Measurements from ENCODE around the gene KCND3.

Gene KCND3

DNA sequence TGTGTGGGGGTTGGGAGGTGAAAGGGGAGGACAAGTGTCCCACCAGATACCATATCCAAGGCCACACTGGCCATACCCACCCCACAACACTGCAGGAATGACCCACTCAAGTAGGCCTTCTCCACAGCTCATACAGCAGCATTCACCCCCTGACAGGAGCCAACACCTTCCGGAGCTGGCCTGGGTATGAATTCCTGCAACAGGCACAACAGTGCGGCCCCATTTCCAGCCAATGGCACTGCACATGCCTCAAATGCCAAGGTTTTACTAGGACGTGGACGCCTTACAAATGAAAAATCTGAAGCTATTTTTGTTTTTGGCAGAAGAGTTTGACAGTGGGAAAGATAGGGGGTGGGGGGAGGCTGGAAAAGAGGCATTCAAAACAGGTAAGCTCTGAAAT lies 2.0 kb downstream of the KCND3 start:
- DNase-seq: no peak

DNA sequence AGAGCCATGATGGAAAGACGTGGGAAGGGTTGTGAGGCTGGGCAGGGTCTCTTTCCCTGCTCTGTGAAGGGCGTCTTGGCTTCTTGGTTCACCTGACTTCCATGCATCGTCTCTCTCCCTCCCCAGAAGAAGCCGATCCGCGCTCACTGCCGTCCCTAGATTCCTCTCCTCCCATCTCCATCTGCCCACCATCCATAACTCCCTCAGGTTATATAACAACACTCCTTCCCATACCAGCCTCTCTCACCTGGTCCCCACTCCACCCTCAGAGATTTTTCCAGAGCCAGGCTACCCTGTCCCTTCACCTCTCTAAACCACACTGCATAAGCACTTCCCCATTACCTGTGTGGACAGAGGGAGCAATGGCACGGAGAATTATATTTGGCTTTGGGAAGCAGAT lies 6.0 kb downstream of the KCND3 start:
- no peak for DNase-seq

DNA sequence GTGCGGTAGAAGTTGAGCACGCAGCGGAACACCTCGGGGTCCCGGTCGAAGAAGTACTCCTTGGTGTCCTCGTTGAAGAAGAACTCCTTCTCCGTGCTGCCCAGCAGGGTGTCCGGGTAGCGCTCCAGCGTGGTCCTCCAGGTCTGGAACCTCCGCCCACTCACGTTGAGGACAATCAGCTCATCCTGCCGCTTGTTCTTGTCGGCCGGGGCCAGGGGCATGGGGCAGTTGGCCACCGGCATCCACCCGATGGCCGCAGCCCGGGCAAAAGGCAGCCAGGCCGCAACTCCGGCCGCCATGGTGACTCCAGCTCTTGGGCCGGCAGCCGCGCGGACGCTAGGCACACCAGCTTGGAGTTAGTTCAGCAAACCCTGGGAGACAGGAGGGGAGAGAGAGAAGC lies 7.0 kb downstream of the KCND3 start:
- no peak for DNase-seq

DNA sequence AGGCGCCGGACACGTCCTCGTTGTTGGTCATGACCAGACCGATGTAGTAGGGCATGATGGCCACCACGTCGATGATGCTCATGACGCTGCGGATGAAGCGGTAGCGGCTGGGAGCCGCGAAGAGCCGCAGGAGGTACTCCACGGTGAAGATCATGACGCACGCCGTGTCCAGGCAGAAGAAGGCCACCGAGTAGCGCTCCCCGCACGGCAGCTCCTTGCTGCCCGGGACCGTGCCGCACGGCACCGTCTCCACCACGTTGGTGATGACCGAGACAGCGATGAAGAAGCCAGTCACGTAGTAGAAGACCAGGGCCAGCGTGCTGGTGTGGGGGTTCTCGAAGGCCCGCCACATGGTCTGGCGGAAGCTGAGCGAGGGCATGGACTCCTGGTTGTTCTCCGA lies 7.6 kb downstream of the KCND3 start:
- DNase-seq: no peak

DNA sequence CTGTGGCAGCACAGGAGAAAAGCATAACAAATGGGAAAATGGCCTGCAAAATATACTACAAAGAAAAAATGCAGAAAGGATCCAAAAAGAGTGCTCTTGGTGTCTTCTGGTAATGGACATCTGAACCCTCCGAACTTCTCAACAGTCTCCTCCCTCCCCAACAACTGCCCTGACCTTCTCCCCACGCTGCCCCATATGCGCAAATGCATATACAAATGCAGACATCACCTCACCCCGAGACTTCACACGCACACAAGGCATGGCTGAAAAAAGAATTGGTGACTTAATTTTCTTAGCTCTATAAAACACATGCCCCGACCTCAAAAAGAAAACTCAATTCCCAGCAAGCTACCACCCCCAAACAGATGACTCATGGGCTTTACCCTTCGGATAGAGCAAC lies 8.4 kb downstream of the KCND3 start:
- DNase-seq: no peak

DNA sequence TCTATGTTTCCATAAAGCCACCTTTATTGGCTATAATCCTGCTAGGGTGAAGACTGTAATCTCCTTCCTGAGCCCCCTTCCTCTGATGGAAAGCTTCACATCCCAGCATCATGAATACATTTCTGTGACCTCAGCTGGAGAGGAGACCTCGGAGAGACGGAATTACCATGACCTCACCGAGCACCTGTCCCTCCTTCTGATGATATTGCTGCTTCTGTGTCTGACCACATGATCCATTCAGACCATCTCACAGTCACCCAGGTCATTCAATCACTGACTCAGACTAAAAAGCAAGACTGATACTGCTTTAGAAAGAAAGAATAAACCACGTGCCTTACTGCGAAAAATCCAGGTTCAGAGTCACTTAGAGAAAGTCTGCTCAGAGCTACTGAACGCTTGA lies 8.8 kb downstream of the KCND3 start:
- no peak for DNase-seq

DNA sequence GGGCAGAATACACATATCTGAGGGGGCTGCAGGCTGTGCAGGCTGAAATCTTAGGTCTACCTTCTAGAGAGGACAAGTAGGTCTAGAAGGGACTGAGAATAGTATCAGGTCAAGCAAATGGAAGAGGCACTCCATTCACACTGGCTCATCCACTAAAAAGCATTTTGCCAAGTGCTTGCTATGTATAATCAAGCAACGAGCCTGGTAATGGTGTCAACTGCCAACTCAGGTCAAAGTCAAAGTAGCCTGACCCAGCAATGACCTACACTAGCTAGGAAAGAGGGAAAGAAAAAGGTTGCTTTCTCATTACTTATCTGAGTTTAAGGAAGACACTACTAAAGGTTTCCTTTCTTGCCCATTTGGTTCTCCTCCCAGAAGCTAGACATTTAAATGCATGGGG lies 10.8 kb downstream of the KCND3 start:
- DNase-seq: no peak

DNA sequence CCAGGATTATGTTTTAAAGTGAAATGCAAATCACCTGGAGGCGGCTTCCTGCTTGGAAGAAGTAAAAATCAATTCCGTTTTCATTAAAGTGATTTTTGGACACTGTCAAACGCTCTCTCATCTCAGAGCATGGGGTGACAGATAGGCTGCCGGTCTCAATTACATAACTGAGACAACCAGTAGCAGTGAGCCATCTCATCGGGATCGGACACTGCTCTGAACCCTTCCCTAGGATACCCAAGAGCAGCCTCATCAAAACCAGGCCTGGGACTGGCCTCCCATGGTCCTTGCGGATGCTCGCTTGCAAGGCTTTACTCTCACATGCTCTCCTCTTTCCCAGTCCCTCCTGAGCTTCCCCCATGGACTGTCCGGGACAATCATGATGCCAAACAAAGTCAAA lies 12.1 kb downstream of the KCND3 start:
- no peak for DNase-seq

DNA sequence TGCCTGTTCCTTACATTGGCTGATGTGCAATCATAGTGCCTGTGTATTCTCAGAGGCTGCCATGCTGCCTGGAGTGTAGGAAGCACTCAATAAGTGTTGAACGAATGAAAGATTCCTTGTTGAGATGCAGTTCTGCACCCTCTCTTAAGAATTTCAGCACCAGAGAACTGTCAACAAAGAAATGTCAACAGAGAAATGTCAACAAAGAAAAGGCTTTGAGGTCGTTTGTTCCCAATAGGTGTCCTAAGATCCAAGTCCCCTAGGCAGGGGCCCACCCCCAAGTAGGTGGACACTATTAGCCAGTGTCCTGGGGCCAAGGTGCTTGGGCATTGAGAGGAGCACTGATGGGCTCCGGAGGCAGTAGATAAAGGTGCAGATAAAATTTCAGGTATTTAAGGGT lies 12.6 kb downstream of the KCND3 start:
- DNase-seq: no peak

DNA sequence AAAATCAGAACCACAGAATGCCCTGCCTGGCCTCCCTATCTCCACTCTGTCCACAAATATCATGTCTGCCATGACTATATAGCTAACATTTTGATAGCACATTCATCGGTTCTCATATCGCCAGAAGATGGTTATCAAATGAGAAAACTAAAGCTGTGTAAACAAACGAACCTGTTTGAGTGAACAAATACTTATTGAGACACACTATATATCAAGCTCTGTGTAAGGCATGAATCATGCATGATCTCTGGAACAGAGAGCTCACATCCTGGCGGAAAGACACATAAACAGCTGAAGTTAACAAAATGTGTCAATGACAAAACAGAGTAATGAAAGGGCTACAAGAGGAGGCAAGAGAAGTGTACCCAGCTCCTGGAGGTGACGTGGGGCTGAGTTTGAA lies 13.1 kb downstream of the KCND3 start:
- no peak for DNase-seq

DNA sequence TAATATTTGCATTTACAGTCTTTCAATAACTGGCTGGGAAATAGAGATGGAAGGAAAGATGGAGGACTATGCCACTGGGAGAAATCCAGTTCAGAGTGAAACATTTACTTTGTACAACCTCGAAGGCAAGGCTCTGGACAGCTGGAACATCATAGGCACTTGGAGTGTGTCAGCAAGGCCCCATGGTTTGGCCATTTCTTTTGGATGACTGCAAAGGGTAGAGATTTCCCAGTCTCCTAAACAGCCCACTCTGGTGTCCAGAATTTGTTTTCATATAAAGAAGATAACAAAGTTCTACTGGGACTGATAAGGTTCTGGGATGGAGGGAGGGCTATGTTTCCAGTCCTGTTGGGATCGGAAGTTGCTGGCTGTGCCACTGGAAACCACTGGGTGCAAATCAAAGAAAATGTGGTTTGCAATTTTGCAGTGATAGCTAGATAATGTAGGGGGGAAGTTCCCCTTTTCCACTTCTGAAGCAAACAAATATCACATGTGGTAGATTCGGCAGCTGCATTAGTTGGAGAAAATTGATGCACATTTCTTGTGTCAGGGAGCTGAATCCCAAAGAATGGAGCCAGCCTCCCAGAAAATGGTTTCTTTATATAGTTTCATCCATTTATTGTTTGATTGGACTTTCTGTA lies 16.2 kb downstream of the KCND3 start:
- no peak for DNase-seq

DNA sequence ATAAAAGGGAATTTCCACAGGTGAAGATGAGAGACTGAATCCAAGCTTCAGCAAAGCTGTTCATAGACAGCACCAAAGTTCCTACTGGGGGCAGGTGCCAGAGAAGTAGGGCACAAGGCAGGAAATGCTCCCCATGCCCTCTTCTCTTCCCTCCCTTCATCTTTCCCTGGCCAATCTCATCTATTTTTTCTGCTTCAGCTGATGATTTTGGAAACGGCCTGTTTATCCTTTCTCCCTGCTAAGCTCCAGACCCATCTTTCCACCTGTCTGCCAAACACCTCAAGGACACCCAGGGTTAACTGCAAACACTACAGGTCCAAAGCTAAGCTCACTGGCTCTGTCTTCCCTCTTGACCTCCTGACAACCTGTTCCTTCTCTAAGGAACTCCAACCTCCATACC lies 18.1 kb downstream of the KCND3 start:
- no peak for DNase-seq

DNA sequence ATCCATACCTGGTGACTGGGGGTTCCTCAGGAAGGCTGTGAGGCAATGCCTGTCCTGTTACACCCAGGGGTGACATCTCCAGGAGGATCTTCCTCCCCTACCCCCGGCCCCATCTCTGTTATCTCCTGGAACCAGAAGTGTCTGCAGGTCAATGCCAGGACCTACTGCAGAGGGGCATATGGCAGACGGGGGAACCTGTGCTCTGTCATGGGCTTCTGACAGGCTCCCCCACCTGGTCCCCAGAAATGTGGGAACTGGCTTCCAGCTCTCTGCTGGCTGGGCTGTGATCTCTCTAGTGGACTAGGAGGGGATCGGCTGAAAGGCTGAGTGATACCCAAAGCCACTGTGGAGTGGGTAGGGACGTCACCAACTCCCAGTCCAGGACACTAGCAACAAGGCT lies 21.0 kb downstream of the KCND3 start:
- DNase-seq: no peak

DNA sequence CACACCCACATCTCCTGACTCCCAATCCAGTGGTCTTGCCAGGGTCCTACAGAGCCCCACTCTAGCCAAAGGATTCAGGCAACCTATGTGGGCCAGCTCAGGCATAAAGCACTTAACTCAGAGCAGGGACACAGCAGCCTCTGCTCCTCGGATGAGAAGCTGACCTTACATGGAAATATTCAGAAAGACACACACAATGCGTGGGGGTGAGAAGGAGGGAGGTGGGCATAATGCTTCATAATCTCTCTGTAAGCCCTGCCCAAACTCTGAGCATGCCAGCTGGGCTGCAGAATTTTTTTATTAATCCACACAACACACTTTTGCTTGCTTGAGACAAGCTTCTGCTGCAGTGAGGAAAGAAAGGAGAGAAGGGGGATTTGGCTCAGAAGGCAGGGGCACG lies 21.6 kb downstream of the KCND3 start:
- no peak for DNase-seq

DNA sequence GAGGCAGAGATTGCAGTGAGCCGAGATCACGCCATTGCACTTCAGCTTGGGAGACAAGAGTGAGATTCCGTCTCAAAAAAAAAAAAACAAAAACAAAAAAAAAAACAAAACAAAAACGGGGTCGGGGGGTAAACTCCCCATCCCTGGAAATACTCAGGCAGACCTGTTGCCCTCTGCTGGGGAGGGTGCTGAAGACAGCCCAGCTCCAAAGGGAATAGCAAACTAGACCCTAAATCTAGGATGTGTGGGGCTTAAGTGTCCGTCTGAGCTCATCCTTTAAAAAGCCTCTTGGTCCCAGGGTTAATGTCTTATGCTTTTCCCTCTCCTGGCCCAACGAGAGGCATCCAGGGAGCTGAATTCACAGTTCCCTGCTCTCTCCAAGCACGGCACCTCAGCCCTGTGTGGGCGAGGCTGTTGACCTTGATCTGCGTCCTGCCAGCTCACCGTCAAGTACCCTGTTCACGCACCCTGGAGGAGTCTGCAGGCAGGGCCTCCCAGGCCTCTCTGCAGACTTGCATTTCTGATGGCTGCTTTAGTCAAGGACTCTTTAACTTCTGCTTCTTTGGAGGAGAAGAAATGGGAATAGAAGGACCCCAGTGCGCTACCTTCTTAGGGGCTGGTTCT lies 22.3 kb downstream of the KCND3 start:
- DNase-seq: no peak

DNA sequence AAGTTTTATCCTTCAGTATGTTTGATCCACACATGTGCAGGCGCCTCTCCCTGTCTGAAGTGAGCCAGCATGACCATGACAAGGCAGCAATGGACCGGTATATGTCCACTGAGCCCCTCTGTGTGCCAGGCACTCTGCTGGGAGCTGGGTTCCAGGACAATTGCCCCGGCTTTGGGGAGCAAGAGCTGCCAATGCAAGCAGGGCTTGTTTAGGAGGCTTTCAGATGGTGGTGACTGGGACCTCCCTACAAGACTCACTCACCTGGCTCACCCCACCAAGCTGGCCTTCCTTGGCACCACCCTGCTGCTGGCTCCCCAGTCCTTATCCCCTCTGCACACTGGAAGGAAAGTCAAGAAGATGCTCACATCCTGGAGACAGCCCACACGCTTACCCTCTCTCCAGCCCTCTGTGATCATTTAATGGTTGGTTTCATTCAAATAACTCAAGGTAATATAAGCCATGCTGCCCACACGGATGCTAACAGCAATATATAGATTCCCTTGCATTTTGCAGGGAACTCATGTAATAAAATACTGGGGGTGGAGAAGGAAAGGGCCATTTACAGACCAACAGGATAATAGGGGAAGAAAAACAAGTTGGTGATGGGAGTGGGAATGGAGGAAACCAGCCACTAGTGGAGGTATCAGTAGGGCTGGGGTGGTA lies 23.6 kb downstream of the KCND3 start:
- DNase-seq: no peak

DNA sequence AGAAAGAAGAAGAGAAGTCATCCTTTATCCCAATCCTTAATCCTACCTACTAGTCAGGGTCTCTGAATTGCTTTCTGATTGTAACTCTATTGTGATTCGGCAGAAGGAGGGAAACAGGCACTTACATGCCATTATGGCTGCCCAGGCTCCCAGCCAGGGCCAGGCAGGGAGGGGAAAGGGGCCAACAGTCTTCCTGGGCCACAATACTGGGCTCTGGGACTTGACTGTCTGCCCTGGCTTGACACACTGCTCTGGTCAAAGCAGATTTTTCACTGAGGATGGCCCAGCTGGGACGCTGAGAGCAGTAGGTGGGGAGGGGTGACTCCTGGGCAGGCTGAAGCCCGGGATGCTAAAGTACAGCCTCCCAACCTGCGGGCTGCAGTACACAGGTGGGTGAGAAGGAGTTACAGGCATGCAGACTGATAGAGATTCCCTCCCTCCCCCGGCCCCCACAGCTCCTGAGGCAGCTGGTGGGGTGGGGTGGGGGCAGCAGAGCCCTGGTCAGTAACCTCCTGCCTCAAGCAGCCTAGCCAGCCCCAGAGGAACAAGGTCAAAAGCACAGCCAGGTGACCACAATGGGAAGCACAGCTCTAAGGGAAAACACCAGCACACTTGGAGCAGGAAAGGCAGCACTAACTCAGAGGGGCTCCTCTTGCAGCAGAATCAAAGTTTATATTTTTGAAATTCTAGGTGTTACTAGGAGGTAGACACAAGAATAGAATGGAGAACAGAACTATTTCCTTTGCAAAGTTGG lies 25.3 kb downstream of the KCND3 start:
- DNase-seq: no peak

DNA sequence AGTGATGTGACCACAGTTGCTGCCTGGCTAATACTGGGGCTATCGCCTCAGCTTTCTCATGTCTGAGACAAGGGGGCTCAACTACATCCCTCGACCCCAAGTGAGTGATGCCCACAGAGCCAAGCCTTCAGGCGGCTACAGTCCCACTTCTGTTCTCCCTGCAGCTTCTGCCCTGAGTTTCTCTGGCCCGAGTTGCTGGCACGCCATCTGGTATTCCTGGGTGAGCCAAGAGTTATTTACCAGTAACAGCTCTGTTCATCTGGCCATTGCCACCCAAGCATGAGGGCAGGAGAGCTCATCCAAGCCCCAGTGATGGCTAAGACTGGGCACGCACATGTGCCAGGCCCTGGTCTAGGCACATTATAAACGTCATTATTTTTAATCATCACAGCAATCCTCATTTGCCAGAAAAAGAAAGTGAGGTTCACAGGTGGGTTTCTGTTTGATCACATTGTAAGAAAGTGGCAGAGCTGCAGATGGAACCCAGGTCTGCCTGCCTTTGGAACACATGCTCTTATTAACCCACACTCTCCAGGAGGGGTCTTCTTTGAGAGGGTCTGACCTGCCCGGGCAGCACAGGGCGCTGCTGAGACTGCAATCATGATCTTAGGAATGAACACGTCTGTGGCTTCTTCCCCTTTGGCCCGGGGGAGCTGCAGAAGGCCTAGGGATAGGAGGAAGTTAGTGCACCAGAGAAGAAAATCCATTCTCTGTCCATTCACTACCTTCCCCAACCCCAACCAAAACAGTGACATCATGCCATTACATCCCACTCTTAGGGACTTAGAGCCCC lies 27.5 kb downstream of the KCND3 start:
- DNase-seq: no peak

DNA sequence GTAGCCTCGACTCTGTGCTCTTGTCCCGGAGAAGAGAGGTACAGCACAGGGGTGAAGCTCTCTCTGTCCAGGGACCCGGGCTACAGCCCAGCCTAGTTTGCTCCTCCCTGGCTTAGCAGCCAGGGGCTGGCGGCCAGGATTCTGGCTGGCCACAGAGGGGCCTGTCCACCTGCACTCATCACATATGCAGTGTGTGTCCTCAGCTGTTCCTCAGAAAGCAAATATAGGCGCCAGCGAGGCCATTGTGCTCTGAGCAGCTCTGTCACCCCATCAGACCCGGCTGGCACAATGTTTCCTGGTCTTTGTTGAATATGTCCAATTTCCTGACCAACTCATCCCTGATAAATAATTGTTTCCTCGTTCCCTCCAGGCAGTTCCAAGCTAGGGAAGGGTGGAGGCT lies 28.5 kb downstream of the KCND3 start:
- no peak for DNase-seq

DNA sequence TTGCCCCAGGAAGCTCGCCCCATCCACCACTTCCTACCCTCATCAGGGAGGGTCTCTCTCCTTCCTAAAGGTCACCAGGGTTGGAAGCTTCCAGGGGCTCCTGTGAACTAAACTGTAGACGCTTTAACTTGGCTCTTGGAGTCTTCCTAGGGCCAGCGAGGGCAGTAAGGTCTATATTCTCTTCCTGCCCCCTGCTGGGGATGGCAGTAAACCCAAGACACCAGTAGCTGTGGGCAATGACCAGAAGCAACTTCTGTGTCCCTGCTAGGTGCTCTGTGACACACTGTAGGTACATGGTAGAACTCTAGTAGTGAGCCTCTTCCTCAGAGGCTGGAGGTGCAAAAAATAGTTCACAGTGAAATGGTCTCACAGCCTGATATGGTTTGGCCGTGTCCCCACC lies 30.0 kb downstream of the KCND3 start:
- no peak for DNase-seq

DNA sequence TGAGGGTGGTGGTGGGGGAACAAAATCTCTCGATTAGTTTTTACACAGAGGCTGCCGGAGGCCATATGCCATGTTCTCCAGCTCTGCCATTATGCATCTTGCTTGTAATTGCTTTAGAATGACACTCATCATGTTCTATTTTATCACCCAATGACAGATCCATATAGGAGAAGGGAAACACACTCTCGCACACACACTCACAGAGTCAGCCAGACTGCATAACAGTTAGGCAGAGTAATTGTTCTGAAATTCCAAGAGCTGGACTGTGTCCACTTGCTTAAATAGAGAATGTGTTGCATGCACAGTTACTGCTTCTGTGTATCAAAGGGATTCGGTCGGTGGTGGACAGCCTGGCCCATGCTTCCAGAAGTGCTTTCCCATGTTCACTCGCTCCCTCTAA lies 30.6 kb downstream of the KCND3 start:
- no peak for DNase-seq

DNA sequence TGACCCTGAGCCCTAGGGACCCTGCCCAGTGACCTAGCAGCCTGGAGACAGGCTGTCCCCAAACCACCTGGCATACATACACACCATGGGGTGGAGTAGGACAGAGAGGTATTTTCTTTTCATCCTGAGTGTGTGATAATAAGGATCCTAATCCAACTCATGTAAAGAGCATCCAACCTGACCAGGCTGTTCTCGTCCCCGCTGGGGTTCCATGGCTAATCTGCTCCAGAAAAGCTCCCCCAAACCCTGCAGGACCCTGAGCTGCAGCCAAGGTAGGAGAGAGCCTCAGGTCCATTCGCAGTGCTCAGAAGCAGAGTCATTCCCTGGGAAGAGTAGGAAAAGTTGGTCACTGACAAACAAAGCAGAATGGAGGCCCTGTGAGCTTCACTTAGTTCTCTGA lies 31.4 kb downstream of the KCND3 start:
- DNase-seq: no peak

DNA sequence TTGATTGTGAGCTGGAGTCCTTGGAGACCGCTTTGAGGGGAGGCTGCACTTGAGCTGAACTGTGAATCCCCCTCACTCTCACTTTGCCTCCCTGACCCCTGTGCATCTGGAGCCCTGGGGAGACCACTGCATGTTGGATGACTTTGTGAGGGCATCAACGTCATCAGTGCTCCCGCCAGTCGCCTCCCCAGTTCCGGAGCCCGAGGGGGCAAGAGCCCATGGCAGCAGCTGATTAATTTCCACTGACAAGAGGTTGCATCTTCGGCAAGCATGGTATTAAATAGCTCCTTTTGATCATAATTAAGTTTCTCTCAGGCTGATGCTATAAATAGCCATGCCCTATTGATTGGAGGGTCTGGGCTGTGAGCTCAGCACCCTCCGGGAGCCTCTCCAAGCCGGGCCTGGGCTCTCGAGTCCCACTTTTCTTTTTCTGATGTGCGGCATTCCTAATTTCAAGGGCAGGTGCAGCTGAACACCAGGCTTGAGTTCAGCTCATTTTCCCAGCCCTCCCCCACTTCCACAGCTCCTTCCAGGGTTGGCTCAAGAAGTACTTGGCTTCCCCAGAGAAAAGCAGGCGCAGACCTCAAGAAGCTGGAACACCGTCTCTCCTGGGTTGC lies 33.2 kb downstream of the KCND3 start:
- DNase-seq: no peak
